Hematopoietic multipotent progenitor cell treated with erythropoietin and hydrocortisone succinate and interleukin-3 and kit ligand, for 4 days (in vitro differentiated cells): ENCODE results near the gene FOXF2.
A peak's percentile ranks its signal among the peaks of the same experiment; 100 is the strongest.

Experiments
- DNase-seq: peaks from one replicate; pipeline ENCODE4 v3.0.0-alpha.2; 2015

Gene FOXF2

GRCh38 chr6:1379017-1379787 is 10.2 kb upstream of the FOXF2 start:
- DNase-seq: no peak

GRCh38 chr6:1379788-1380147 is 9.6 kb upstream of the FOXF2 start:
- DNase-seq: no peak

- DNase-seq: no peak
These were observed 8.6 kb upstream of the FOXF2 start for GRCh38 chr6:1380625-1381427.

DNA sequence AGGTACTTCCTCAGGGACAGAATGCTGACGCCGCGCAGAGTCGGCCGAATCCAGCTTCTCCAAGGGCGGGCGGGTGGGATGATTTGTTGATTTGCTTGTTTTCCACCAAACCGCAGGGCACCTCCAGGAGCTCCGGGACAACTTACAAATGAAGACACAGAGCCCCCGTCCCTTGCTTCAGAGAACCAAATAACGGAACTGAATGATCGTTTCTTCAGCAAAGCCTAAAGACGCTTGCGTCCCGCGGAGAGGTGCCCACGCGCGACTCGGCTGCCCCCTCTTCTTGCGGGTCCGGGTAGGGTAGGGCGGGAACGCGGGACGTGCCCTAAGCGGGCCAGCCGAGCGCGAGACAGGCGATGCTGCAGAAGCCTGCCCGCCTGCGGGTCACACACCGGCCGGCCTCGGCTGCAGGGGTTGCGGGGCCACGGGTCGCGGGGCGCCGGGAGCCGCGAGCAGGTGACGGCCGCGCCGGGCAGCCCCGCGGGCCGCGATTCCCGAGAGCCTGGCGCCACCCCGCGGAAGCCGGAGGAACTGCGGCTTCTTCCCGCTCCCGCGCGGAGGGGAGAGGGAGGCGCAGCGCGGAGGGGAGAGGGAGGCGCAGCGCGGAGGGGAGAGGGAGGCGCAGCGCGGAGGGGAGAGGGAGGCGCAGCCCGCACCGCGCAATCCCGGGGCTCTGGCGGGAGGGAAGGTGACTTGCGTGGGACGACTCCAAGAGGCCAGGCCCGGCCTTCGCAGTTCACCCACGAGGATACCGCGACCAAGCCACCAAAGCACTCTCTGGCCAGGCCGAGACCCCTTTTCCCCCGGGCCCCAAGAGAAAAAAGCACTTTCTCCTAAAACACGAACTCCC is 7.7 kb upstream of the FOXF2 start:
- DNase-seq: peak; percentile 57

- DNase-seq: no peak
These were observed 7.0 kb upstream of the FOXF2 start for GRCh38 chr6:1382331-1382882.

- no peak for DNase-seq
These were observed 6.3 kb upstream of the FOXF2 start for GRCh38 chr6:1382883-1383728.

DNA sequence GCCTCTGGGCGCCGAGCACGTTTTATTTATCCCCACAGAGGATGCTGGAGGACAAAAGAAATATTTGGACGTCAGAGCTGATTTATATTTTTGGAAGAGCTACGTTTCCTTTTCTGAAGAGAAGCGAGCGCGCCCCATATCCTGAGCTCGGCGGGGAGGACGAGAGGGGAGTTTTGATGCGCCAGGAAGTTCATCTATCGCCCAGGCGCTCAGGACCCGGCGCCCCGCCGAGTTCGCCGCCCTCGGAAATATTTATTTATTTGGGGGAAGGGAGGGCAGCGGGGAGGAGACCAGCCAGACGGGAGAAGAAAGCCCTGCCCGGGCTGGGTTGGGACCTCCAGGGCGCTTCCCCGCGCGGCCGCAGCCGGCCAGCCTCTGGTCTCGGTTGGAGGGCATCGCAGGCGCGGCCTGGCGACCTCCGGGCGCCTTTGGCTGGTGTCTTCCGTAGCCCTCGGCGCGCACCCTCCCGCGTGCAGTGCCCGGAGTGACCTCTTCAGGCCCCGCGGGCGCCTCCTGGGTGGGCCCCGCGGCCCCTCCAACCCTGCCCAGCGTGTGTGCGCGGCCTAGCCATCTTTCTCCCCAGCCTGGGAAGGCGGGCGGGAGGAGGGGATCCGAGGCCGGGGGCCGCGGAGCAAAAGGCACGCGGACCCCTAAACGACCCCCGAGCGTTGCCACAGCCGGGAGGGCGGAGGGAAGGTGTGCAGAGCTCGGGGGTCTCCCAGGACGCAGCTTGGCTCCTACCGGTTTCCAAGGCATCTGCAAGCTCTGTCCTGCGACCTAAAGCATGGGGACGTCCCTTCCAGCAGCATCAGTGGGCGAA is 5.4 kb upstream of the FOXF2 start:
- no peak for DNase-seq

GRCh38 chr6:1384549-1385128 is 4.7 kb upstream of the FOXF2 start:
- no peak for DNase-seq

GRCh38 chr6:1385129-1386037 is 4.0 kb upstream of the FOXF2 start:
- no peak for DNase-seq

DNA sequence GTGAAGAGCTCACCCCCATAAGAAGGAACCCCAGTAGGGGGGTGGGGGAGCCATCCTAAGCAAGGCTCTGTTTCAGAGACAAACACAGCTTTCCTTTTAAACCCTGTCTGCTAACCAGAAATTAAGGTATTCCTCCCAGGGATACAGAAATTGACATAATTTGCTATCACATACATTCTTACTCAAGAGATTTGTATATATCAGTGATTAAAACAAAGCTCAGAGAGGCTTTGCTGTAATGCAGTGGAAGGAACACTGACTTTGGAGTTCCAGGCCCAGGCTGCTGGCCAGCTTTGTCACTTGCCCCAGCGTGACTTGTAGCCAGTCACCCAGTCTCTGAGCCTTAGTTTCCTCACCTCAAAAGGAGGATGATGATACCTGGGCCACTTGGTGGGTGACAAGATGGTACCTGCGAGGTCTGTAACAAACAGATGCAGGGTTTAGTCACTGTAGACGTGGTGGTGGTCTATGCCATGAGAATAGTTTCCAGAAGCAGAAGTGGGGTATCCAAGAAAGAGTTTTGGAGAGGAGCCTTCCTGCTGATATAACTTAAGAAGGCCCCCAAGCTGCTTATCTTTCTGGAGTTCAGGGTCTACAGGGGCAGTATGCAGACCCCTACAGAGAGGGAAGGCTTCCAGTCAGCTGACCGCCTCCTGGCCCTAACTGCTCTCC is 3.2 kb upstream of the FOXF2 start:
- no peak for DNase-seq

DNA sequence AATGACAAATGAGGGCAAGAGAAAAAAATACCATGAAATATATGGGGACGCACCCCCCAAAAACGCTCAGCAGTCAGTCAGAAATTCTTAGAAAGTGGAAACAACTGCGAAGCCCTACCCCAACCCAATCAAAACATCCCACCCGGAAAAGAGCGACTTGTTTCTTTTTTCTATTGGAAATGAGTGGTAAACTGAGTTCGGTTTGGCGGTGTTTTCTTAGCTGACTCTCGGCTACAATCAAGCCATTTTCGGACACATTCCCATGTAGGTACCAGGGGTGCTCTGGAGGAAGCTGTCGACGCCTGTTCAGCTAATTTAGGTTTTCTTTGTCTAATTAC is 1.9 kb upstream of the FOXF2 start:
- DNase-seq: no peak

DNA sequence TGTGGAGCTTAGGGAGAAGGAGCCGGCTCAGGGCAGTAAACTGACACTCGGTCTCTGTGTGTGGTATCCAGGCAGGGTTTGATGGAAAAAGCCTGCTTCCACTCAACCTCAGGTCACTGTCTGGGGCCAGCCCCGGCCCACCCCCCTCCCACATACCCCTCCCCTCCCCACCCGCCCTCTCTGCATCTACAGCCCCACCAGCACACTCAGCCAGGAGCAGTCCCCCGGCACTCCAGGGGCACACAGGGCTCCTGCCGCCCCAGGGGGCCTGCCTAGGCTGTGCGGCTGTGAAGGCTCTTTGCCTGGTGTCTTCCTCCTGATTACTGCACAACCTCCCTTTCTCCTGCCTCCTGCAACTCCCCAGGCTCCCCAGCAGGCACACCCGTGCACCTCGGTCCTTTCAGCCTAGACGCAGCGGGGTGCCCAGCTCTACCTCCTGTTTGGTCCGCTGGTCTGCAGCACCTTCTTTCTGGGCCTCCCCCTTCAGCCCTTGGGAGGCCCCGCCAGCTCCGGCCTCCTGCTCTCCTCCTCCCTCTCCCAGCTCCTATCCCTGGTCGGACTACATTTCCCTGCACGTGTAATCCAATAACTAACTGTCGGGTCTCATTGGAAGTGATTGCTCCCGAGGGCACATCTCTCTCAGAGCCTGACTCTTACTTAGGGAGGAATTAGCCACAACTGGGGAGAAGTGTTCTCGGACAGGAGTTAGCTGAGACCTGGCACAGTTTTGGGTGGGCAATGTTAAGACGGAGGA is 1.3 kb upstream of the FOXF2 start:
- no peak for DNase-seq

- no peak for DNase-seq
These were observed 577 bp upstream of the FOXF2 start for GRCh38 chr6:1388630-1389368.

DNA sequence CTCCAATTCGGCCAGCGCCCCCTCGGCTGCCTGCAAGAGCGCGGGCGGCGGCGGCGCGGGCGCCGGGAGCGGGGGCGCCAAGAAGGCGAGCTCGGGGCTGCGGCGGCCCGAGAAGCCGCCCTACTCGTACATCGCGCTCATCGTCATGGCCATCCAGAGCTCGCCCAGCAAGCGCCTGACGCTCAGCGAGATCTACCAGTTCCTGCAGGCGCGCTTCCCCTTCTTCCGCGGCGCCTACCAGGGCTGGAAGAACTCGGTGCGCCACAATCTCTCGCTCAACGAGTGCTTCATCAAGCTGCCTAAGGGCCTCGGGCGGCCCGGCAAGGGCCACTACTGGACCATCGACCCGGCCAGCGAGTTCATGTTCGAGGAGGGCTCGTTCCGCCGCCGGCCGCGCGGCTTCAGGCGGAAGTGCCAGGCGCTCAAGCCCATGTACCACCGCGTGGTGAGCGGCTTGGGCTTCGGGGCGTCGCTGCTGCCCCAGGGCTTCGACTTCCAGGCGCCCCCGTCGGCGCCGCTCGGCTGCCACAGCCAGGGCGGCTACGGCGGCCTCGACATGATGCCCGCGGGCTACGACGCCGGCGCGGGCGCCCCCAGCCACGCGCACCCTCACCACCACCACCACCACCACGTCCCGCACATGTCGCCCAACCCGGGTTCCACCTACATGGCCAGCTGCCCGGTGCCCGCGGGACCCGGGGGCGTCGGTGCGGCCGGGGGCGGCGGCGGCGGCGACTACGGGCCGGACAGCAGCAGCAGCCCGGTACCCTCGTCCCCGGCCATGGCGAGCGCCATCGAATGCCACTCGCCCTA is 963 bp downstream of the FOXF2 start:
- peak; percentile 65 for DNase-seq

DNA sequence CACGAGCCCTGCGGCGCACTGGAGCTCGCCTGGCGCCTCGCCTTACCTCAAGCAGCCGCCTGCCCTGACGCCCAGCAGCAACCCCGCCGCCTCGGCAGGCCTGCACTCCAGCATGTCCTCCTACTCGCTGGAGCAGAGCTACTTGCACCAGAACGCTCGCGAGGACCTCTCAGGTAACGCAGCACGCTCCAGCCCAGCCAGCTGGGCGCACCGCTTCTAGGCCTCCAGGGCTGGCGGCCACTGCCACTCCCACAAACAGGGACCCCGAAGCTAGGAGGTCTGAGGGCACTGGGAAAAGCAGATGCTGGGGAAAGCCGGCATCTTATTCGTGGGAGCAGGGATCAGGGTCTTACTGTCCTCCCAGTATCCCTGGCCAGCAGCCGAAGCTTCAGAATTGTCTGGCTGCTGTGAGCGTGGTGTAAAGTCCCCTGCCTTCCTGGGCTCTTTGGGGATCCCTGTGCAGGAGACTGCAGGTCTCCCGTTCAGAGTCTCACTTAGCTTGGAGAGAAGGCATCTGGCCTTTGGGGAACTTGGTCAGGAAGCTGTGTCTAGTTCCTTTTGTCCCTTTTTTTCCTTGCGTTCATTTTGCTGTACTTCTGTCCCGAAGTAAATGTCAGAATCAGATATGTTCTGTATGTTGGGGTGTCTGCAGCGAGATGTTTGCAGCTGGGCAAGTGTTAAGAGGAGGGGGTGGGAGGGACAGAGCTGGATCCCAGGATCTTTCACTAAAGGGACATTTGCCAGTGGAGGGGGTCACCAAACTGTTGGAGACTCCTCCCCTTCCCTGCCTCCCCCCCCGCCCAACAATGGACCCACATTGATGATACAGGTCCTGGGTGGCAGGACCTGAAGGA is 1.8 kb downstream of the FOXF2 start:
- no peak for DNase-seq

DNA sequence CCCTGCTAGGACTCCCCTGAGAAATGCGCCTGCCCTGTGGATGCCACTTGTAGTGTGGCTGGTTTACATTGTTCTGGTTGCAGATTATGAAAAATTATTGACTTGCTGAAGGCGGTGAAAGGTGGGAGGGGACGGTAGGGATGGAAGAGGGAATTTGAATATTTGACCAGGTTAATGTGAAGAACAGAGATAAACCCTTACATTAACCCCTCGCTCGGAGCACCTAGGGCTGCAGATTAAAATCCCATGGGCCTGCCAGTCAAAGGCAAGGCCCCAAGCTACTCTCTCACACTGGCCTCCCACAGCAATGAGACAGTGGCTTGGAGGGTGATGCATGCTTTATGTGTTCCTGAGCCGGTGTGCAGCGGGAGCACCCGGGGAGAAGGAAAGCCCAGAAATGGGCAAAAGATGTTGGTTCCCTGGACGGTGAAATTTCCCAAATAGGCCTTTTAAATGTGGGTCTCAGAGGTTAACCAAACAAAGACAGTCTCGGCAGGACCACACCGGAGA is 2.5 kb downstream of the FOXF2 start:
- no peak for DNase-seq
